ENCODE data around the gene STUB1.

STUB1 gene

GRCh38 chr16:667780-668518 lies 12.3 kb upstream of the STUB1 start, which contains the start of gene RHOT2:
Gene RHOT2 (plus strand): TSS chr16:668132. CDS start chr16:668200, 68 bp downstream.
- peak; percentile 54 for DNase-seq

- no peak for DNase-seq
Observed at GRCh38 chr16:668519-669171, 11.6 kb upstream of the STUB1 start.

- no peak for DNase-seq
Observed at GRCh38 chr16:669666-670065, 10.5 kb upstream of the STUB1 start.

- DNase-seq = no peak
Observed at GRCh38 chr16:670485-671352, 9.5 kb upstream of the STUB1 start.

GRCh38 chr16:671353-672131 lies 8.7 kb upstream of the STUB1 start:
- DNase-seq = no peak

GRCh38 chr16:672371-672770 lies 7.8 kb upstream of the STUB1 start:
- DNase-seq = no peak

GRCh38 chr16:672851-673250 lies 7.4 kb upstream of the STUB1 start:
- no peak for DNase-seq

- DNase-seq = no peak
Observed at GRCh38 chr16:673399-673991, 6.7 kb upstream of the STUB1 start.

- DNase-seq = no peak
Observed at GRCh38 chr16:674214-674881, 5.9 kb upstream of the STUB1 start.

GRCh38 chr16:674968-675883 lies 5.0 kb upstream of the STUB1 start, which contains the start of gene RHBDL1:
Gene RHBDL1 (plus strand): TSS chr16:675671. CDS start chr16:675791, 120 bp downstream.
- no peak for DNase-seq

GRCh38 chr16:675884-676564 lies 4.2 kb upstream of the STUB1 start:
- no peak for DNase-seq

GRCh38 chr16:676565-676902 lies 3.7 kb upstream of the STUB1 start:
- no peak for DNase-seq

- no peak for DNase-seq
Observed at GRCh38 chr16:676913-677312, 3.3 kb upstream of the STUB1 start.

- no peak for DNase-seq
Observed at GRCh38 chr16:677316-678190, 2.7 kb upstream of the STUB1 start.

- DNase-seq = no peak
Observed at GRCh38 chr16:678209-678857, 1.9 kb upstream of the STUB1 start.

GRCh38 chr16:678858-679813 lies 1.1 kb upstream of the STUB1 start:
- peak; percentile 29 for DNase-seq

- DNase-seq = no peak
Observed at GRCh38 chr16:680625-680945, 375 bp downstream of the STUB1 start.

Measured in SHP77 treated with DMSO at 0.1 percent for 48 hours (cell line).